ENCODE data around the gene THRB.

GRCh38 chr3:24406900-24407299 lies 87.8 kb downstream of the THRB start:
- TF ChIP-seq EZH2phosphoT487 (conservative IDR thresholded peaks at IDR 0.05; ENCODE audit: low read length) (no peak), CTCF (IDR thresholded peaks at IDR 0.05; ENCODE audit: insufficient read depth, low read length, poor library complexity, severe bottlenecking) (no peak)

Measured in SU-DHL-6 (cell line).